Panc1 (cell line): ENCODE results near the gene SLC22A15. TPM values are rescaled to one million over a fixed set of nuclear protein-coding genes. Genes with fewer than 3 reads are reported as not detected.

Experiments
- ATAC-seq: fragments of 200-7000 bp; cut with Tn5 transposase; 2 replicates; pipeline ENCODE4 v1.9.1; 2020; ENCODE audit warnings: mild to moderate bottlenecking, moderate library complexity
- BruUV-seq: library from RNA; stranded (reverse); fragments of 400-500 nt; replicated peaks from 2 replicates; lab custom pipeline; 2021; lab: Mats Ljungman, UMichigan
- CTCF ChIA-PET: fragments of 300-600 bp; sonication (Branson Sonifier 250); formaldehyde crosslinking; loops from one replicate; lab custom pipeline; 2022; ENCODE audit warnings: antibody characterized with exemption; lab: Charles Lee
- POLR2A ChIA-PET: fragments of 300-600 bp; sonication (Branson Sonifier 250); formaldehyde crosslinking; loops from one replicate; lab custom pipeline; 2022; ENCODE audit warnings: antibody characterized with exemption; lab: Charles Lee
- DNase-seq: peaks from one replicate; pipeline ENCODE4 v3.0.0-alpha.2; 2010; ENCODE audit warnings: low read depth, low spot score
- H3K27ac ChIP-seq: 2 replicates; pipeline ENCODE4 v1.5.1; 2011; ENCODE audit warnings: mild to moderate bottlenecking, low read length, inconsistent platforms
- H3K27me3 ChIP-seq: fragments of 200-500 bp; sonication (Bioruptor generic); 2 replicates; pipeline ENCODE4 v1.6.0; 2014; ENCODE audit warnings: low read length, inconsistent platforms; ENCODE audit not compliant: control insufficient read depth, insufficient read depth
- H3K36me3 ChIP-seq: fragments of 200-500 bp; sonication (Bioruptor generic); 2 replicates; pipeline ENCODE4 v1.5.1; 2014; ENCODE audit warnings: inconsistent platforms, mild to moderate bottlenecking, low read length, moderate library complexity; ENCODE audit not compliant: control insufficient read depth, insufficient read depth
- H3K4me1 ChIP-seq: 2 replicates; pipeline ENCODE4 v1.5.1; 2011; ENCODE audit warnings: inconsistent platforms, mild to moderate bottlenecking, low read length, moderate library complexity; ENCODE audit not compliant: control insufficient read depth, insufficient read depth
- H3K4me3 ChIP-seq, 2 experiments: 2 replicates each; pipeline ENCODE4 v1.5.1; 2011 to 2012; ENCODE audit warnings: low read depth in 2 of 2, low read length in 2 of 2, mild to moderate bottlenecking in 2 of 2, inconsistent platforms in 1 of 2, moderate library complexity in 1 of 2
- H3K9me3 ChIP-seq: fragments of 200-500 bp; sonication (Bioruptor generic); 2 replicates; pipeline ENCODE4 v1.5.1; 2014; ENCODE audit warnings: low read depth, mild to moderate bottlenecking, inconsistent platforms, low read length, moderate library complexity; ENCODE audit not compliant: control insufficient read depth, insufficient read depth
- CTCF ChIP-seq: fragments of 450-650 bp; IDR thresholded peaks from 2 replicates; pipeline ENCODE4 v1.5.1; 2017; ENCODE audit warnings: mild to moderate bottlenecking
- POLR2AphosphoS5 ChIP-seq: IDR thresholded peaks from 2 replicates; pipeline ENCODE4 v1.6.1; 2012; ENCODE audit warnings: mild to moderate bottlenecking, low read depth, low read length, moderate library complexity
- REST ChIP-seq, 2 experiments: IDR thresholded peaks; 2 replicates each; pipeline ENCODE4 v1.6.1; 2011 to 2012; ENCODE audit warnings: low read depth in 2 of 2, control low read depth in 1 of 2, low read length in 1 of 2, mild to moderate bottlenecking in 1 of 2, moderate library complexity in 1 of 2; ENCODE audit not compliant: insufficient read depth in 1 of 2
- SIN3A ChIP-seq: IDR thresholded peaks from 2 replicates; pipeline ENCODE4 v1.6.1; 2012; ENCODE audit warnings: low read depth, mild to moderate bottlenecking, low read length, moderate library complexity, borderline replicate concordance; ENCODE audit not compliant: insufficient read depth
- TCF7L2 ChIP-seq: IDR thresholded peaks from 2 replicates; pipeline ENCODE4 v1.6.1; 2011; ENCODE audit warnings: mild to moderate bottlenecking, low read depth, low read length, inconsistent platforms
- in situ Hi-C: cut with HindIII; loops from 2 replicates; pipeline ENCODE4 v1.10.0; 2016; ENCODE audit warnings: low sequenced_read_pairs, low pct_unique_long_range_greater_than_20kb
- intact Hi-C: fragments of 100-400 bp; cut with micrococcal nuclease; formaldehyde crosslinking; loops from one replicate; pipeline ENCODE4 v1.10.0; 2022; ENCODE audit not compliant: unreplicated experiment
- total RNA-seq: library from RNA; stranded (reverse); gene quantifications from one replicate; pipeline ENCODE4 v1.2.1, GENCODE V29; 2021; ENCODE audit not compliant: unreplicated experiment

Gene SLC22A15
- total RNA-seq, 1 experiment from 2014 or later: 0.21 TPM

- H3K4me3 ChIP-seq: no peak overlapping the region
- ChIA-PET CTCF (no interaction called here), POLR2A (no interaction called here)
- no TSS peak for BruUV-seq
- DNase-seq: no peak
- H3K4me1 ChIP-seq: no peaks in the 10 kb centered on the region
- no peaks in the 10 kb centered on the region for H3K27me3 ChIP-seq
- in situ Hi-C loops: no loop called here
- H3K27ac ChIP-seq: no peak overlapping the region
- no peaks in the 10 kb centered on the region for H3K9me3 ChIP-seq
- H3K36me3 ChIP-seq: no peaks in the 10 kb centered on the region
- TF ChIP-seq SIN3A (no peak), CTCF (no peak), POLR2AphosphoS5 (no peak)
- intact Hi-C loops: no loop called here
- no peak for ATAC-seq
Observed at GRCh38 chr1:116003823-116004222, 27.5 kb downstream of the SLC22A15 start.

GRCh38 chr1:116006486-116006964 is 30.2 kb downstream of the SLC22A15 start:
- Histone ChIP-seq H3K27me3 (no peaks in the 10 kb centered on the region), H3K4me1 (no peaks in the 10 kb centered on the region), H3K36me3 (no peaks in the 10 kb centered on the region), H3K9me3 (no peaks in the 10 kb centered on the region), H3K4me3 (no peak overlapping the region), H3K27ac (no peak overlapping the region)
- ChIA-PET POLR2A (no interaction called here), CTCF (no interaction called here)
- in situ Hi-C loops (no loop called here), intact Hi-C loops (no loop called here)
- BruUV-seq: no TSS peak
- ATAC-seq: no peak
- no peak for DNase-seq
- TF ChIP-seq SIN3A: no peak
- TF ChIP-seq TCF7L2: no peak
- no peak for TF ChIP-seq REST (IDR thresholded peaks at IDR 0.05; ENCODE audit: insufficient read depth in 1 of 2, low read depth in 2 of 2, low read length in 1 of 2)
- TF ChIP-seq CTCF: no peak
- no peak for TF ChIP-seq POLR2AphosphoS5
